ENCODE data around the gene RAB5IF.

Gene RAB5IF

GRCh38 chr20:36574366-36575135 is 31.0 kb upstream of the RAB5IF start:
- Histone ChIP-seq H3K36me3 (ENCODE audit: control insufficient read depth, insufficient read depth, low read length) (peaks cover 6% of the 10 kb centered on the region), H3K27ac (ENCODE audit: low read depth, low read length) (peak overlapping the region; percentile 53), H3K27me3 (ENCODE audit: control insufficient read depth, insufficient read depth, low read length) (no peaks in the 10 kb centered on the region), H3K4me1 (ENCODE audit: control insufficient read depth, insufficient read depth, low read length) (peaks cover 11% of the 10 kb centered on the region), H3K9ac (ENCODE audit: low read length) (peak overlapping the region; percentile 27), H3K4me3 (ENCODE audit: low read length) (peak overlapping the region; percentile 71)

DNA sequence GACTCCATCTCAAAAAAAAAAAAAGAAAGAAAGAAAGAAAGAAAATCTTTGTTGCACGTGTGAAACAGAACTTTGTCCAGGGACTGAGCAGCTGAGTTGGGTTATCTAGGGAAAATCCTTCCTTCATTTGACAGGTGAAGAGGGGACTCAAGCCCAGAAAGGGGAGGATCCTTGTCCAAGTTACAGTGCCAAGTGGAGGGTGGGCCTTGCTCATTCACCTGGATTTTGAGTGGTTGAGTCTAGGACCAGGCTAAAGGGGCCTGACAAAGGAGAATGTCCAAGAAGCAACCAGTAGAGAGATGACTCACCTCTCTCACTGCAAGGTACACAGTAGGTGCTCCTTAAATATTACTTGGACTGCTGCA is 29.5 kb upstream of the RAB5IF start:
- no peak overlapping the region for H3K4me3 ChIP-seq (ENCODE audit: low read length)
- no peak overlapping the region for H3K27ac ChIP-seq (ENCODE audit: low read depth, low read length)
- H3K4me1 ChIP-seq (ENCODE audit: control insufficient read depth, insufficient read depth, low read length): peaks cover 11% of the 10 kb centered on the region
- H3K9ac ChIP-seq (ENCODE audit: low read length): no peak overlapping the region
- no peaks in the 10 kb centered on the region for H3K27me3 ChIP-seq (ENCODE audit: control insufficient read depth, insufficient read depth, low read length)
- H3K36me3 ChIP-seq (ENCODE audit: control insufficient read depth, insufficient read depth, low read length): peaks cover 10% of the 10 kb centered on the region

DNA sequence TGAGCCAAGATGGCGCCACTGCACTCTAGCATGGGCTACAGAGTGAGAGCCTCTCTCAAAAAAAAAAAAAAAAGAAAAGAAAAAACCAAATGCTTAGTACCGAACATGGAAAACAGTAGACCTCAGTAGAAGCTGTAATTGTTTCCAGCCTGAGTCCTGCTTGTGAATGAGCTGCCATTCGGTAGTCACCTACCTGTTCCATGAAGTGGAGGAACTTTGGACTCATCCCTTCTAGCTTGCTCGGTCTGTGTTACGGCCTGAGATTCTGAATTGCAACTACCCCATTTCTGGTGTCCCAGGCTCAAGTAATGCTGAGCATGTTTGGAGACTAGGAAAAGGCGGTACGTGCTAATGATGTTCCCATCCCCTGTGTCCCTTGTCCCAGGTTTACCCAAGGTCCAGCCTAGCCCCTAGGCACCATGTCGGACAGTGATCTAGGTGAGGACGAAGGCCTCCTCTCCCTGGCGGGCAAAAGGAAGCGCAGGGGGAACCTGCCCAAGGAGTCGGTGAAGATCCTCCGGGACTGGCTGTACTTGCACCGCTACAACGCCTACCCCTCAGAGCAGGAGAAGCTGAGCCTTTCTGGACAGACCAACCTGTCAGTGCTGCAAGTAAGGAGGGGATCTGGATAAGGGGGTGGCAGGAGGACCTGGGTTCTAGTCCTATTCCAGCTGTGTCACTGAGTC is 27.1 kb upstream of the RAB5IF start:
- Histone ChIP-seq H3K4me3 (ENCODE audit: low read length) (no peak overlapping the region), H3K4me1 (ENCODE audit: control insufficient read depth, insufficient read depth, low read length) (peaks cover 5% of the 10 kb centered on the region), H3K9ac (ENCODE audit: low read length) (no peak overlapping the region), H3K27me3 (ENCODE audit: control insufficient read depth, insufficient read depth, low read length) (no peaks in the 10 kb centered on the region), H3K27ac (ENCODE audit: low read depth, low read length) (no peak overlapping the region), H3K36me3 (ENCODE audit: control insufficient read depth, insufficient read depth, low read length) (peaks cover 17% of the 10 kb centered on the region)

DNA sequence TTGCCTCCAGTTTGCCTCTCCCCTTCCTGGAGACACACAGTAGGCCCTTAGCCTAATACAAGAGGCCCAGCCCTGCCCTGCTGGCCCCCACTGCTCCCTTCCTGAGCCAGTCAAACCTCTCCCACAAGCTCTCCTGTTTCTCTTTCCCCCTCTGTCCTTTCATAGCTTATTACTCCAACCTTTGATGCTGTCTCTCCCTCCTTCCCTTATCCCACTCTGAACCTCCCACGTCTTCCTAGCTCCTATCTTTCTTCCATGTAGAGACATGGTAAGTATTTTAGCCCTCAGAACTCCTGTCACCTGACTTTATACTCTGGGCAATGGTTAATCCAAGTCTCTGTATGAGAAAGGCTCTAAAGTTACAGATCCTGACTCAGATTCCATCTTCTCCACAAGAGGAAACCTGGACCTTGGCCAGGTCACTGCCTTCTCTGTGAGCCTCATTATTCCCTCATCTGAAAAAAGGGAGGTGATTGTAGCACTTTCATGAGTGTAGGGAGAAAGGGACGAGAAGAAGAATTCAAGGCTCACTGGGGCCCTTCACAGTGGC is 25.5 kb upstream of the RAB5IF start:
- H3K9ac ChIP-seq (ENCODE audit: low read length): no peak overlapping the region
- H3K36me3 ChIP-seq (ENCODE audit: control insufficient read depth, insufficient read depth, low read length): peaks cover 22% of the 10 kb centered on the region
- H3K4me1 ChIP-seq (ENCODE audit: control insufficient read depth, insufficient read depth, low read length): peaks cover 4% of the 10 kb centered on the region
- H3K27me3 ChIP-seq (ENCODE audit: control insufficient read depth, insufficient read depth, low read length): no peaks in the 10 kb centered on the region
- H3K27ac ChIP-seq (ENCODE audit: low read depth, low read length): no peak overlapping the region
- H3K4me3 ChIP-seq (ENCODE audit: low read length): no peak overlapping the region

DNA sequence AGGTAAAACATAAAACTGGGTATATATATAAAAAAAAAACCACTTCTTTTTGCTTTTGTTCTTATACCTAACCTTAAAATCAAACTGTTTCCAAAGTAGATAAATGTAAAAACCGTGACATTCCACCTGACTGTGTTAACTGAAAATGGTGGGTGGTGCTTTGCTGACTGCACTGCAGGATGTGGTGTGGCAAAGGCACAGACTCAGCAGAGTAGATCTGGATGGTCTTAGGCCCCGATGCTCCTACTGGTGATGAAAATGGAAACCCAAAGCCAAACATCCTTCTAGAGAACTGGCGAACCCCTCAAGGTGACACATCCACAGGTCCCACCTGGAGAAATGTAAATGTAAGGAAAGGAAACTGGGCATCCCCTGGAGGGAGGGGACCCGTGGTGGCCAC is 23.3 kb upstream of the RAB5IF start:
- Histone ChIP-seq H3K4me1 (ENCODE audit: control insufficient read depth, insufficient read depth, low read length) (no peaks in the 10 kb centered on the region), H3K9ac (ENCODE audit: low read length) (no peak overlapping the region), H3K4me3 (ENCODE audit: low read length) (no peak overlapping the region), H3K27ac (ENCODE audit: low read depth, low read length) (no peak overlapping the region), H3K27me3 (ENCODE audit: control insufficient read depth, insufficient read depth, low read length) (no peaks in the 10 kb centered on the region), H3K36me3 (ENCODE audit: control insufficient read depth, insufficient read depth, low read length) (peaks cover 22% of the 10 kb centered on the region)

DNA sequence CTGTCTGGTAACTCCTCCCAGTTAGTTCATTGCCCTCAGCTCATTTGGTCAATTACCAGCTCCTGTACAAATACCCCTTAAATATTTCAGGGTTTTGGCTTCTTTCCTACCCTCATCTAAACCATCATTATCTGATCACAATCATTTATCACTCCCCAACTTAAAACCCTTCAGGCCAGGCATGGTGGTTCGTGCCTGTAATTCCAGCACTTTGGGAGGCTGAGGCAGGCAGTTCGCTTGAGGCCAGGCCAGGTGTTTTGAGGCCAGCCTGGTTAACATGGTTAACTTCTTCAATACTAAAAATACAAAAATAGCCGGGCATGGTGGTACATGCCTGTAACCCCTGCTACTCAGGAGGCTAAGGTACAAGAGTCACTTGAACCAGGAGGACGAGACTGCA is 22.8 kb upstream of the RAB5IF start:
- Histone ChIP-seq H3K27ac (ENCODE audit: low read depth, low read length) (no peak overlapping the region), H3K4me3 (ENCODE audit: low read length) (no peak overlapping the region), H3K36me3 (ENCODE audit: control insufficient read depth, insufficient read depth, low read length) (peaks cover 22% of the 10 kb centered on the region), H3K4me1 (ENCODE audit: control insufficient read depth, insufficient read depth, low read length) (no peaks in the 10 kb centered on the region), H3K9ac (ENCODE audit: low read length) (no peak overlapping the region), H3K27me3 (ENCODE audit: control insufficient read depth, insufficient read depth, low read length) (no peaks in the 10 kb centered on the region)

- no peaks in the 10 kb centered on the region for H3K4me1 ChIP-seq (ENCODE audit: control insufficient read depth, insufficient read depth, low read length)
- H3K27ac ChIP-seq (ENCODE audit: low read depth, low read length): no peak overlapping the region
- H3K9ac ChIP-seq (ENCODE audit: low read length): no peak overlapping the region
- no peaks in the 10 kb centered on the region for H3K27me3 ChIP-seq (ENCODE audit: control insufficient read depth, insufficient read depth, low read length)
- peaks cover 16% of the 10 kb centered on the region for H3K36me3 ChIP-seq (ENCODE audit: control insufficient read depth, insufficient read depth, low read length)
- H3K4me3 ChIP-seq (ENCODE audit: low read length): no peak overlapping the region
Observed at GRCh38 chr20:36584018-36584481, 21.5 kb upstream of the RAB5IF start.

- H3K27me3 ChIP-seq (ENCODE audit: control insufficient read depth, insufficient read depth, low read length): no peaks in the 10 kb centered on the region
Observed at GRCh38 chr20:36585410-36586125, 20.0 kb upstream of the RAB5IF start.

DNA sequence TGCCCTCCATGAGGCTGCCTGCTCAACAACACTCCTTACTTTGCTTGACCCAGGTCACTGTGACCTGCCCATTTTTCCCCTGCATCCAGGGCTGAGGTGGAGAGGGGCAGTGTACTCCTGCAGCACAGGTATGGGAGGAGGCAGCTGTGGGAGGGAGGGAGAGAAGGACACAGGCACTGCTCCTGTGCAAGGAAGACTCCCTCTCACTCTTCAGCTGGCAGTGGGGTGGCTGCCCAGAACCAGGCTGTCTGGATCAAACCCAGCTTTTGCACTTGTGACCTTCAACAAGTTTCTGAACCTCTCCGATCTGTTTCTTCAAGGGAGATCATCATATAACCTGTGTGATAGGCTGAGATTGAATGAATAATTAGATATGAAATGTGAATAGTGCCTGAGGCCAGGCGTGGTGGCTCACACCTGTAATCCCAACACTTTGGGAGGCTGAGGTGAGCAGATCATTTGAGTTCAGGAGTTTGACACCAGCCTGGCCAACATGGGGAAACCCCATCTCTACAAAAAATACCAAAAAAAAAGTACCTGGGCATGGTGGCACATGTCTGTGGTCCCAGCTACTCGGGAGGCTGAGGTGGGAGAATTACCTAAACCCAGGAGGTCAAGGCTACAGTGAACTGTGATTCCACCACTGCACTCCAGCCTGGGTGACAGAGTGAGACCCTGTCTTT is 18.1 kb upstream of the RAB5IF start:
- Histone ChIP-seq H3K27ac (ENCODE audit: low read depth, low read length) (no peak overlapping the region), H3K36me3 (ENCODE audit: control insufficient read depth, insufficient read depth, low read length) (peaks cover 8% of the 10 kb centered on the region), H3K9ac (ENCODE audit: low read length) (no peak overlapping the region), H3K27me3 (ENCODE audit: control insufficient read depth, insufficient read depth, low read length) (no peaks in the 10 kb centered on the region), H3K4me3 (ENCODE audit: low read length) (no peak overlapping the region), H3K4me1 (ENCODE audit: control insufficient read depth, insufficient read depth, low read length) (no peaks in the 10 kb centered on the region)

More at GRCh38 chr20:36585410-36586125, 20.0 kb upstream of the RAB5IF start:
- Histone ChIP-seq H3K4me1 (ENCODE audit: control insufficient read depth, insufficient read depth, low read length) (no peaks in the 10 kb centered on the region), H3K9ac (ENCODE audit: low read length) (no peak overlapping the region), H3K4me3 (ENCODE audit: low read length) (no peak overlapping the region), H3K36me3 (ENCODE audit: control insufficient read depth, insufficient read depth, low read length) (peaks cover 11% of the 10 kb centered on the region), H3K27ac (ENCODE audit: low read depth, low read length) (no peak overlapping the region)

DNA sequence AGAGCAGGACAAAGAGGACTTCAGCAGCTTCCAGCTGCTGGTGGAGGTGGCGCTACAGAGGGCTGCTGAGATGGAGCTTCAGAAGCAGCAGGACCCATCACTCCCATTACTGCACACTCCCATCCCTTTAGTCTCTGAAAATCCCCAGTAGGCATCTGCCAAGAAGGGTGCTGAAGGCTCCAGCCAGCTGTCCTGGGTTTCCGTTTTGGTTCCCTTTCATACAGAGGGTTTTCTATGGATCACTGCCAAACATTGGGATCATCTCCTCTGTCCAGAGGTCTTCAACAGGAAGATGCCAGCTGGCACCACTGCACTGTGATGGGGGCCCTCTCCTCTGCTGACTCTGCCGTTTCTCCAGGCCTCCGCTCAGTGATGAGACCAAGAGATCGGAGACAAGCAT is 14.3 kb upstream of the RAB5IF start:
- Histone ChIP-seq H3K9ac (ENCODE audit: low read length) (no peak overlapping the region), H3K36me3 (ENCODE audit: control insufficient read depth, insufficient read depth, low read length) (no peaks in the 10 kb centered on the region), H3K27ac (ENCODE audit: low read depth, low read length) (no peak overlapping the region), H3K4me3 (ENCODE audit: low read length) (no peak overlapping the region), H3K4me1 (ENCODE audit: control insufficient read depth, insufficient read depth, low read length) (no peaks in the 10 kb centered on the region), H3K27me3 (ENCODE audit: control insufficient read depth, insufficient read depth, low read length) (no peaks in the 10 kb centered on the region)

DNA sequence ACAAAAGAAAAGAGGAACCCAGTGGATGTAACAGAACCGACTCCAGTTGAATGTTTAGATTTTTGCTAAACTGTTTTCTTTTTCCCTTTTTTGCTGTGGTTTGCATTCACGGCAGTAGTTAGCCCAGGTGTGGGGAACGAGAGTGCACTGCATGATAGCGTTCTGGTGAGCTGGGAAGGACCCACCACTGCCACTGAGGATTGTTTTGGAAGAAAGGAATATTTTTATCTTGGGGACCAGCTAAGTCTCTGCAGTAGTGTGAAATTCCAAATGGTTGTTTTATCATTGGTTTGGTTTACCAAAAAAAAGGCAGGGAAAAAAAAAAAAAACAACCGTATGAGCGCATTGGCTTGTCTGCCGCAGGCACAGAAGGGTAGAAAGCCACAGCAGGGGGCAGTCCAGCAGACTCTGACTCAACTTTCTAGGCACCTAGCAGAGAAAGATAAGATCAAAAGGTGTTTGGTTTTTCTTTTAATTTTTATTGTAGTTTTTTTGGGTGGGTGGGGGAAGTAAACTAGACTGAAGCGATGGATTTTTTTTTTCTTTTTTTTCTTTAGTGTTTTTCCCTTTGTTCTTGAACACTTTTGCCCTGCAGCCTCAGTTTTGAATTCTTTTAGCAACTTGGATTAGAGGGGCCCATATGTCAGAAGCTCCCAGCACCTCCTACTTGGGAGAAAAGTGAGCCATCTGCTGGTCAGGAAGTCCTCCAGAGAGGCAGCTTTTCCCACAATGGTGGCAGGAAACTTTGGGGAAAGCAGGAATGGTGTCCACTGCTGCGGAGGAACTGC is 13.5 kb upstream of the RAB5IF start:
- H3K9ac ChIP-seq (ENCODE audit: low read length): no peak overlapping the region
- H3K4me3 ChIP-seq (ENCODE audit: low read length): no peak overlapping the region
- no peaks in the 10 kb centered on the region for H3K27me3 ChIP-seq (ENCODE audit: control insufficient read depth, insufficient read depth, low read length)
- no peak overlapping the region for H3K27ac ChIP-seq (ENCODE audit: low read depth, low read length)
- H3K4me1 ChIP-seq (ENCODE audit: control insufficient read depth, insufficient read depth, low read length): no peaks in the 10 kb centered on the region
- H3K36me3 ChIP-seq (ENCODE audit: control insufficient read depth, insufficient read depth, low read length): no peaks in the 10 kb centered on the region
